Inferior parietal cortex (tissue), 1 donor: Measurements from ENCODE around the gene USP36.
A peak's percentile ranks its signal among the peaks of the same experiment; 100 is the strongest.
"Not testable (repeated sequence)": the region's sequence is repeated elsewhere in the genome, so short reads cannot be mapped to it uniquely, and the experiment has no call there.

Source experiments
- DNase-seq: peaks from one replicate; pipeline ENCODE4 v3.0.0-alpha.2; 2016; ENCODE audit errors: extremely low spot score

The USP36 gene

DNA sequence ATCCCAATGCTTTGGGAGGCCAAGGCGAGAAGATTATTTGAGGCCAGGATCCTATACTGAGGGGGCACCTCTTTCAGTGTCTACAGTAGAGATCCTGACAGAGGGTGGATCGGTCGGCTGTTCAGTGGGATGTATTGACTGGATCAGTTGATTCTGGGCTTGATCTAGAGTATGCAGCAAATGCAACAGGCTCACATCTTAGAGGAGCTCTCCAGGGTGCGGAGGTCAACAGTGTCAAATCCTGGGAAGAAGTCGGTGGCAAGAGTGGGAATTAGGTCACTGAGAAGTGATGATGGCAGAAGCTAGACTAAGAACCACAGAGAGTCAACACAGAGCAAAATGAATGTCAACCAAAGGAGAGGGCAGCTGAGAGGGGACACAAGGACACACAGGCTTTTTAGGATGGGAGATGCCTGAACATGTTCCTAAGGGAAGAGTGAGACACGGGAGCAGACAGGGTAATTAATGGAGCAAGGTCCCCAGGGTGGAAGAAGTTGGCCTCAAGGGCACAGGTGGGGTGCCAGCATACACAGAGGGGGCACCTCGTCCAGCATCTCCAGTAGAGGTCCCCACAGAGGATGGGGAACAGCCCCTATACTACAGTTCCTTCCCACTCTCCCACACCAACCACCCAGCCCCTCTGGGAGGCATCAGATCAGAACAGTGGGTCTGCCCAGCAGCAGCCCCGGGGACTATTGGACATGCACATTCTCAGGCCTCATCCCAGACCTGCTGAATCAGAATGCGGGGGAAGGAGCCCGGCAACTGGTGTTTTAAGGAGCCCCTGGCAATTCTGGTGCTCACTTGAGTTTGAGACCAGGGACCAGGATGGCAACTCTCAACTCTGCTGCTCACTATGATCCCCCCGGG, 48.5 kb downstream of the USP36 start:
- DNase-seq = no peak

GRCh38 chr17:78790552-78790951, 50.1 kb downstream of the USP36 start:
- no peak for DNase-seq

GRCh38 chr17:78789663-78790181, 50.9 kb downstream of the USP36 start:
- peak; percentile 67 for DNase-seq

DNA sequence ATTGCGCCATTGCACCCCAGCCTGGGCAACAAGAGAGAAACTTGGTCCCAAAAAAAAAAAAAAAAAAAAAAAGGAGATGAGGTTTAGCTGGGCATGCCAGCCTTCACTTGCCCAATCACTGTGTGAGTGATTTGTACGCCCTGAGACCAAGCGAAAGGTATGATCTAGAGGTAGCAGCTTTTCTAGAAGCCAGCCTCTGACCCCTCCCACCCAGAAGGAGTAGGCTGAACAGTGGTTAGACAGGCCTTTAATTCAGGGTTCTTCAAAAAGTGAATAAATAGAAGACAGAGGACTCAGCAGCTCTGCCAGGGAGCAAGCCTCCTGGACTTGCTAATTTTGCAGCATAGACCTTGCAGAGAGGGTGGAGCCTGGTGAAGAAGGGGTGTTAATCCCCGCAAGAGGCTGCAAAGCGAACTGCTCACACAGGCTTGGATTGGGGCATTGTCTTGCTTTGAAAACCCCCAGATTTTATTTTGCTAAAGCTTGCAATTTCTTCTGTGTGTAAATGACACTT, 51.4 kb downstream of the USP36 start:
- DNase-seq = no peak

GRCh38 chr17:78788451-78788850, 52.2 kb downstream of the USP36 start:
- DNase-seq = no peak

GRCh38 chr17:78787444-78787843, 53.2 kb downstream of the USP36 start:
- DNase-seq = no peak

DNA sequence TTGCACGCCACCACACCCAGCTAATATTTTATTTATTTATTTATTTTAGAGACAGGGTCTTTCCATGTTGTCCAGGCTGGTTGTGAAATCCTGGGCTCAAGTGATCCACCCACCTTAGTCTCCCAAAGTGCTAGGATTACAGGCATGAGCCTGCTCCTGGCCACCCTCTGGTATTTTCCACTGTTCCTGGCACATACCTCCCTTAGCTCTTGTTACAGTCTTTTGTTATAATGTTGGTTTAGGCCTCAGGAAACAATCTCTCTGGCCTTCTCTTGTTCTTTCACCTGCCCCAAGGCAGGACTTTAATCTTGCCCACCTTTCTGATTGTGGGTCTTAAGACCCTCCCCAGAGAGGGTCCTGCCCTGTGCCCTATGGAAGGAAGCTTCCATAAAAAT, 55.0 kb downstream of the USP36 start:
- DNase-seq = no peak

- DNase-seq = no peak
These were observed 55.5 kb downstream of the USP36 start for GRCh38 chr17:78785011-78785662.

DNA sequence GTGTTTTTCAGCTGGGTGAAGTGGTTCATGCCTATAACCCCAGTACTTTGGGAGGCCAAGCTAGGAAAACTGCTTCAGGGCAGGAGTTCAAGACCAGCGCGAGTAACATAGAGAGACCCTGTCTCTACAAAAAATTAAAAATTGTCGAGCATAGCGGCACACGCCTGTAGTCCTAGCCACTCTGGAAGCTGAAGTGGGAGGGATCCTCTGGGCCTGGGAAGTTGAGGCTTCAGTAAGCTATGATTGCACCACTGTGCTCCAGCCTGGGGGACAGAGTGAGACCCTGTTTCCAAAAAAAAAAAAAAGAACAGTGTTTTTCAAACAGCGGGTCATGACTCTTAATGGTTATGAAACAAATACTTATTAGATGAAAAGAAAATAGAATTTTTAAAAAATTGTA, 56.3 kb downstream of the USP36 start:
- no peak for DNase-seq

DNA sequence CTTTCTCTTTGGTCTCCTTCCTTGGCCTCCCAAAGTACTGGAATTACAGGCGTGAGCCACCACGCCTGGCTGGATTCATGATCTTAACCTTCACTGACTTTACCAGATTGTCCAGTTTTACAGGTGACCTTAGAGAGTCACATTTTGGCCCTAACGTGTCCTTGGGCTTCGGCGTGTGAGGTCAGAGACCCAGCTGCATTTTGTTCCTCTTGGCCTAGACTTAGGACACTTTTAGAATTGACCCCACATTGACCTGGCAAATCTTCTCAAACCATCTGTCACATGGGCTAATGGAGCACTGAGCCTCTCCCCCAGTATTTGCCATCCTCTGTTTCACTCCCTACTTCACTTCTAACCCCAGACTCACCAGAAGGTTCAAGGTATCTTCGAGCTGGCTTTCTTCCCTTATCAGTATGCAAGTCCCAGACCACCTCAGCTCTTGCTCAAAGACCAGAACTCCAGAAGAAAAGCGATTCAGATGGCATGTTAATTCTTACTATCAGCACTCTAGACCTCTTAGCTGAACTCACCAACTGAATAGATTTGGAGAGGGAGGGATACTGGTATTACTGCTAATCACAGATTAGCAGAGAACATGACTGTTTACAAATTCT, 56.8 kb downstream of the USP36 start:
- DNase-seq = no peak

DNA sequence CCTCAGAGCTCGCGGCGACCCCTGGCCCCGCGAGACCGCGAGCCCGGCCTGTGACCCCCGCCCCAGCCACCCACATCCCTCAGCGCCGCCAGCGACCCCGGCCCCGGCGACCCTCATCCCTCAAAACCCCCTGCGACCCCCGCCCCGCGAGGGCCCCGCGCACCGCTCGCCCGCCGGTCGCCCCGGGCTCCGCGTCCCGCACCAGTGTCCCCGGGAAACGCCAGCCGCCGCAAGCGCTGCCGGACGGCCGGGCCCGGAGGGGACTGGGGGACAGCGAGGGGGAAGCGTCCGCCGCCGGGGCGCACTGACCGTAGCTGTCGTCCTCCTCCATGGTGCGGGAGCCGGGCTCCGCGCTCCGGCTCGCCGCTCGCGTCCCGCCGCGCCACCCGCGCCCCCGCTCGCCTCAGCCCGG, 58.7 kb downstream of the USP36 start, which contains the start of gene CYTH1:
TSS of gene CYTH1 (minus strand) at position 381 of the 412 bp plus-strand sequence. CDS start at position 331, 50 bp downstream.
- DNase-seq = no peak

- DNase-seq = no peak
These were observed 59.3 kb downstream of the USP36 start for GRCh38 chr17:78781104-78781892.

DNA sequence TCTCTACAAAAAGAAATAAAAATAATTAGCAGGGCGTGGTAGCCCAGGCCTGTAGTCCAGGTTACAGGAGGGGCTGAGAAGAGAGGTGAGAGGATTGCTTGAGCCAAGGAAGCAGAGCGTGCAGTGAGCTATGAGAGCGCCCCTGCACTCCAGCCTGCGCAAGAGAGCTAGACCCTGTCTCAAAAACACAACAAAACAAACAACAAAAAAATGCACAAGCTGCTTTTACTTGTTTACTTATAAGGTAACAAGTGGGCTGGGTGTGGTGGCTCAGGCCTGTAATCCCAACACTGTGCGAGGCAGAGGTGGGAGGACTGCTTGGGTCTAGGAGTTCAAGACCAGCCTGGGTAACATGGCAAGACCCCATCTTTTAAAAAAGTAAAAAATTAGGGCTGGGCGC, 60.3 kb downstream of the USP36 start:
- DNase-seq = no peak

- DNase-seq = no peak
These were observed 60.8 kb downstream of the USP36 start for GRCh38 chr17:78779850-78780249.

DNA sequence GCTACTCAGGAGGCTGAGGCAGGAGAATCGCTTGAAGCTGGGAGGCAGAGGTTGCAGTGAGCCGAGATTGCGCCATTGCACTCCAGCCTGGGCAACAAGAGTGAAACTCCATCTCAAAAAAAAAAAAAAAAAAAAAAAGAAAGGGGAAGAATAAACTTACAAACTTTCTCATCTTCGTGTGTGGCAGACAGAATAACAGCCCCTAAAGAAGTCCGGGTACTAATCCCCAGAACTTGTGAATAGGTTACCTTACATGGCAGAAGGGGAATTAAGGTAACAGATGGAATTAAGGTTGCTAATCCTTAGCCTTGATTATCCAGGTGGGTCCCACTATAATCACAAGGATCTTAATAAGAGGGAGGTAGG, 61.3 kb downstream of the USP36 start:
- DNase-seq = not testable (repeated sequence)

DNA sequence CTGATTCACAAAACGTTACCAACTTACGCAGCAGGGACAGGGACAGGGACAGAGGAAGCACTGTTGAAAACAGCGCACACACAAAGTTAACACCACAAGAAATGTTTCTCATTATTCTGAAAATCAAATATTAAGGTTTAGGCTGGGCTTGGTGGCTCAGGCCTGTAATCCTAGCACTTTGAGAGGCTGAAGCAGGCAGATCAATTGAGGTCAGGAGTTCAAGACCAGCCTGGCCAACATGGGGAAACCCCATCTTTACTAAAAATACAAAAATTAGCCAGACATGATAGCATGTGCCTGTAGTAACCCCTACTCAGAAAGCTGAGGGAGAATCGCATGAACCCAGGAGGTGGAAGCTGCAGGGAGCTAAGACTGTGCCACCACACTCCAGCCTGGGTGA, 62.7 kb downstream of the USP36 start:
- no peak for DNase-seq

DNA sequence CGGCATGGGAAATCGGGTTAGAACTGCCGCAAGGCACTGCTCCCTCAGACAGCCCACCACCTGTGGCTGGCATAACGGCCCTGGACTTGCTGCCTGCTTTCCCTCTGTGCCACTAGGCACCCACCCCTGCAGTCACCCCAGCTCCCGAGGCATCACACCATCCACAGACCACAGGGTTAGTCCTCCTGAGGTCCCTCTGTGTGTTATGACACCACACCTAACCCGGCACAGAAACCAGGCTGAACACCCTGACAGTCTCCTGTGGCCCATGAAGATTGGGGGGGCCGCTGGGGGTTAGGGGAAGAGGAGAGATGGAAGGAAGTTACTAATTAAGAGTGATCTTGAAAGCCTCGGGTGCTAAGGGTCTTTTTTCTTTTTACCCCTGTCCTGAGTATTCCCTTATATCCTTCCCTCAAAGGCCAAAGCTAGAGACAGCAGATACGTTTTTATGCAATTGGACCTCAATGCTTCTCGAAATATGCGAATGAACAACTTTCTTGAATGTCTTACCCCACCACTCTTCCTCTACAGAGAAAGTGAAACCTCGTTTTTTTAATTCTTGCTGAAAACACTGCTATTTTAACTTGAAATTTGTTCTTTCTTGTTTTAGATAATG, 65.5 kb downstream of the USP36 start:
- no peak for DNase-seq

DNA sequence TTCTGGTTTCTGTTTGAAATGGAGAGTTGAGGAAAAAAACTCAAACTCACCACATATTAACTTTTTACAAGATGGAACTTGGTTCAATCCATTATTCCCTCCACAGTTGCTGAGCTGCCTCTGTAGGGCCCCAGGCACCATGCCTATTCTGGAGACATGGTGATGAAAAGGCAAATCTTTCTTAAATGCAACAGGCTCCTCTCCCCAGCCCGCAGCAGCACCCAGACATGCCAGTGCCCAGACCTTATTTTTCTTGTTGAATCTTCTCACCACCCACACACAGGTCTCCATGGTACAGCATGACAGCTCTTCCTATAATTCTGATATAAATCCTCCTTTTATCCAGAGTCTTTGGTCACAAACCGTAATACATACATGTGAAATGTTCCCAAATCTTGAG, 66.2 kb downstream of the USP36 start:
- no peak for DNase-seq

GRCh38 chr17:78771758-78772382, 68.7 kb downstream of the USP36 start:
- no peak for DNase-seq

- DNase-seq = no peak
These were observed 71.3 kb downstream of the USP36 start for GRCh38 chr17:78769196-78769773.
